ENCODE data around the gene SLC25A13. TPM values are rescaled to one million over a fixed set of nuclear protein-coding genes. Genes with fewer than 3 reads are reported as not detected.

Gene SLC25A13
- polyA plus RNA-seq, 1 of the 3 experiments (the other 2 are of a cell fraction) = 16.0 TPM

GRCh38 chr7:96315125-96315512 is 6.8 kb downstream of the SLC25A13 start:
- Histone ChIP-seq H3K27ac (ENCODE audit: low read depth in 2 of 2, low read length in 1 of 2) (no peak overlapping the region), H3K4me1 (ENCODE audit: control insufficient read depth in 1 of 2, insufficient read depth in 2 of 2, low read depth in 1 of 2, low read length in 1 of 2) (no peaks in the 10 kb centered on the region; a peak in 1 of 4 replicates), H3K9me3 (no peaks in the 10 kb centered on the region), H3K4me2 (no peak overlapping the region), H2AFZ (ENCODE audit: low read depth) (no peak overlapping the region), H3K79me2 (ENCODE audit: insufficient read depth) (peaks cover 86% of the 10 kb centered on the region), H3K4me3 (ENCODE audit: low read depth in 2 of 2, low read length in 1 of 2) (no peak overlapping the region), H4K20me1 (ENCODE audit: insufficient read depth) (peaks cover 66% of the 10 kb centered on the region), H3F3A (replicated peaks; ENCODE audit: insufficient read depth) (no peaks in the 10 kb centered on the region), H3K27me3 (ENCODE audit: insufficient read depth) (no peaks in the 10 kb centered on the region), H3K9ac (no peak overlapping the region), H3K36me3 (replicated peaks in 1 of 2; ENCODE audit: control insufficient read depth in 1 of 2, insufficient read depth in 2 of 2, low read length in 1 of 2) (peaks cover 0 to 17% of the 10 kb centered on the region in 2 experiments), H3K9me2 (no peaks in the 10 kb centered on the region)
- ChIA-PET CTCF (interaction anchor here (0.6 to 1.0 kb wide), 2 partner anchors 100 to 713 kb away, joined by 3 read pairs; no protein-coding TSS in a partner anchor), POLR2A (no interaction called here)
- no peak for TF ChIP-seq SIN3A (IDR thresholded peaks at IDR 0.05; ENCODE audit: borderline replicate concordance, low read depth, low read length)
- no peak for TF ChIP-seq ELF1 (IDR thresholded peaks at IDR 0.05)
- no peak for TF ChIP-seq EP300 (IDR thresholded peaks at IDR 0.05; ENCODE audit: borderline replicate concordance in 1 of 2, low read depth in 1 of 2, low read length in 1 of 2)
- TF ChIP-seq NFIC (IDR thresholded peaks at IDR 0.05; ENCODE audit: borderline replicate concordance) = no peak
- no peak for TF ChIP-seq EZH2phosphoT487 (IDR thresholded peaks at IDR 0.05; ENCODE audit: borderline replicate concordance, low read depth)
- no peak for DNase-seq

GRCh38 chr7:96314402-96315124 is 7.3 kb downstream of the SLC25A13 start:
- POLR2A ChIA-PET = no interaction called here

More at GRCh38 chr7:96314402-96315124, 7.3 kb downstream of the SLC25A13 start:
- Histone ChIP-seq H3K9ac (no peak overlapping the region), H3K9me2 (no peaks in the 10 kb centered on the region), H2AFZ (ENCODE audit: low read depth) (no peak overlapping the region), H3K4me3 (ENCODE audit: low read depth in 2 of 2, low read length in 1 of 2) (no peak overlapping the region), H3K79me2 (ENCODE audit: insufficient read depth) (peaks cover 86% of the 10 kb centered on the region), H4K20me1 (ENCODE audit: insufficient read depth) (peaks cover 68% of the 10 kb centered on the region), H3F3A (replicated peaks; ENCODE audit: insufficient read depth) (no peaks in the 10 kb centered on the region), H3K27me3 (ENCODE audit: insufficient read depth) (no peaks in the 10 kb centered on the region), H3K36me3 (replicated peaks in 1 of 2; ENCODE audit: control insufficient read depth in 1 of 2, insufficient read depth in 2 of 2, low read length in 1 of 2) (peaks cover 0 to 17% of the 10 kb centered on the region in 2 experiments), H3K4me1 (ENCODE audit: control insufficient read depth in 1 of 2, insufficient read depth in 2 of 2, low read depth in 1 of 2, low read length in 1 of 2) (no peaks in the 10 kb centered on the region; a peak in 1 of 4 replicates), H3K4me2 (no peak overlapping the region), H3K9me3 (no peaks in the 10 kb centered on the region), H3K27ac (ENCODE audit: low read depth in 2 of 2, low read length in 1 of 2) (no peak overlapping the region)
- WGBS (ENCODE audit: low lambda C conversion rate) = 94% methylated on average over 4 of the region's 4 CpGs
- no peak for DNase-seq
- CTCF ChIA-PET = interaction anchor here (0.6 to 1.1 kb wide), 4 partner anchors 9 to 791 kb away, joined by 3 read pairs; no protein-coding TSS in a partner anchor
- TF ChIP-seq CTCF (IDR thresholded peaks at IDR 0.05) (no peak), NFIC (IDR thresholded peaks at IDR 0.05; ENCODE audit: borderline replicate concordance) (no peak), FOSL2 (IDR thresholded peaks at IDR 0.05; ENCODE audit: borderline replicate concordance, low read depth) (no peak), JUND (IDR thresholded peaks at IDR 0.05) (no peak), RCOR1 (IDR thresholded peaks at IDR 0.05; ENCODE audit: low read length) (no peak), RFX5 (IDR thresholded peaks at IDR 0.05; ENCODE audit: low read length) (no peak), PBX3 (IDR thresholded peaks at IDR 0.05) (no peak), FOXM1 (IDR thresholded peaks at IDR 0.05; ENCODE audit: low read depth) (no peak), USF2 (IDR thresholded peaks at IDR 0.05; ENCODE audit: borderline replicate concordance, low read depth, low read length) (no peak), SIN3A (IDR thresholded peaks at IDR 0.05; ENCODE audit: borderline replicate concordance, low read depth, low read length) (no peak), MEF2A (IDR thresholded peaks at IDR 0.05; ENCODE audit: borderline replicate concordance, low read depth) (no peak), ZBTB33 (IDR thresholded peaks at IDR 0.05; ENCODE audit: borderline replicate concordance, low read depth) (no peak), FOXJ3 (CRISPR knock-in tag; IDR thresholded peaks at IDR 0.05) (no peak), USF1 (IDR thresholded peaks at IDR 0.05; ENCODE audit: borderline replicate concordance, low read depth) (no peak), RAD21 (IDR thresholded peaks at IDR 0.05; ENCODE audit: low read length) (no peak), EP300 (IDR thresholded peaks at IDR 0.05; ENCODE audit: borderline replicate concordance in 1 of 2, low read depth in 1 of 2, low read length in 1 of 2) (no peak), CHD2 (IDR thresholded peaks at IDR 0.05; ENCODE audit: low read length, partially characterized antibody) (no peak)
